Measurements from ENCODE around the gene GULP1. TPM values are rescaled to one million over a fixed set of nuclear protein-coding genes. Genes with fewer than 3 reads are reported as not detected.

Gene GULP1
- total and polyA plus RNA-seq, 12 donors = 5.8 to 122 (median 51.5) TPM

GRCh38 chr2:188524519-188525113 is 232.9 kb downstream of the GULP1 start:
- Histone ChIP-seq H3K27ac (no peak overlapping the region), H3K36me3 (replicated peaks in 1 of 2) (no peaks in the 10 kb centered on the region), H3K27me3 (no peaks in the 10 kb centered on the region), H3K4me1 (replicated peaks in 1 of 2) (peaks cover 0 to 16% of the 10 kb centered on the region in 2 donors), H3K9me3 (replicated peaks in 1 of 3) (no peaks in the 10 kb centered on the region), H3K4me3 (no peak overlapping the region)
- DNase-seq = peak in 4 of 7 donors; percentile 21 to 38 (median 27)
- 2 to 5% (median 4%) methylated on average over 2 of the region's 2 CpGs for WGBS, 4 donors
- intact Hi-C loops (cut with DNase I) = no loop called here
- TF ChIP-seq, protein P1, sequence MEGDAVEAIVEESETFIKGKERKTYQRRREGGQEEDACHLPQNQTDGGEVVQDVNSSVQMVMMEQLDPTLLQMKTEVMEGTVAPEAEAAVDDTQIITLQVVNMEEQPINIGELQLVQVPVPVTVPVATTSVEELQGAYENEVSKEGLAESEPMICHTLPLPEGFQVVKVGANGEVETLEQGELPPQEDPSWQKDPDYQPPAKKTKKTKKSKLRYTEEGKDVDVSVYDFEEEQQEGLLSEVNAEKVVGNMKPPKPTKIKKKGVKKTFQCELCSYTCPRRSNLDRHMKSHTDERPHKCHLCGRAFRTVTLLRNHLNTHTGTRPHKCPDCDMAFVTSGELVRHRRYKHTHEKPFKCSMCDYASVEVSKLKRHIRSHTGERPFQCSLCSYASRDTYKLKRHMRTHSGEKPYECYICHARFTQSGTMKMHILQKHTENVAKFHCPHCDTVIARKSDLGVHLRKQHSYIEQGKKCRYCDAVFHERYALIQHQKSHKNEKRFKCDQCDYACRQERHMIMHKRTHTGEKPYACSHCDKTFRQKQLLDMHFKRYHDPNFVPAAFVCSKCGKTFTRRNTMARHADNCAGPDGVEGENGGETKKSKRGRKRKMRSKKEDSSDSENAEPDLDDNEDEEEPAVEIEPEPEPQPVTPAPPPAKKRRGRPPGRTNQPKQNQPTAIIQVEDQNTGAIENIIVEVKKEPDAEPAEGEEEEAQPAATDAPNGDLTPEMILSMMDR (IDR thresholded peaks at IDR 0.05) = peak; percentile 39 to 91 (median 74)
- no peak for TF ChIP-seq POLR2A (IDR thresholded peaks at IDR 0.05)

DNA sequence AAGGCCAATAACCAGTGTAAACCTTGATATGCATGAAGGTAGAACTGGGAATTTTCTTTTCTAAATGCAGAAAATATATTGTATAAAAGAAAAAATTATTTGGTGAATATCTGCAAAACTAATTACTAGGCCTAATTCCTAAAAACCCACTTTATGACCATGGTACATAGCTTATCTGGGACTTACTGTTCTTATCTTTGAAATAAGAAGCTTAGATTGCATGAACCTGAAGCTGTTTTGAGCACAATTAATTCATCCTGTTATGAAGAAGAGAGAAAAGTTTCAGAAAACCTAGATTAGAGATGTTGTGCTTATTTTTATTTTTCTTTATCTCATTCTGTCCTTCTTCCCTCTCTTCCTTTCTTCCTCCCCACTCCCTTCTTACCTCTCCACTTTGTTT is 235.0 kb downstream of the GULP1 start:
- Histone ChIP-seq H3K4me1 (replicated peaks in 1 of 2) (peaks cover 0 to 16% of the 10 kb centered on the region in 2 donors), H3K27ac (peak overlapping the region in 1 of 5 donors; percentile 40), H3K36me3 (replicated peaks in 1 of 2) (no peaks in the 10 kb centered on the region), H3K9me3 (replicated peaks in 1 of 3) (no peaks in the 10 kb centered on the region), H3K27me3 (no peaks in the 10 kb centered on the region), H3K4me3 (no peak overlapping the region)
- no peak for DNase-seq
- TF ChIP-seq POLR2A (IDR thresholded peaks at IDR 0.05) = no peak
- TF ChIP-seq, protein P1 (IDR thresholded peaks at IDR 0.05) = no peak
- intact Hi-C loops (cut with DNase I) = no loop called here

DNA sequence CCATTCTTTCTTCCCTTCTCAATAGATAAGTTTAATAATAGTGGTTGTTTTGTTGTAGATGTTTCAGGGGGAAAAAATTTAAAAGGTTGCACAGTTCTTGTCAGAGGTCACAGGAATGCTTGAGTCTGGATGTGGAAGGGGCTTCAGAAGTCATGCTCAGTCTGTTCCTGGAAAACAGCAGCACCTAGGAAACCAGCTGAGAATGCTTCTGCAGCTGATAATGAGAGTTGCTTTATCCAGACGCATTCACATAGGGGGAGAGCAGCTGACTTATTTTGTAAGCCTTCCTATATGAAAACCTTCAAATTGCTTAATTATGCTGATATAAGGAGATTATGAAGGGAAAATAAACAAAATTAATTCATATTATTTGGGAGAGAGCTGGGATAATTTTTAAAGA is 235.5 kb downstream of the GULP1 start:
- Histone ChIP-seq H3K4me3 (peak overlapping the region in 1 of 4 donors; percentile 17), H3K27me3 (no peaks in the 10 kb centered on the region), H3K27ac (peak overlapping the region in 1 of 5 donors; percentile 0), H3K4me1 (replicated peaks in 1 of 2) (peaks cover 0 to 16% of the 10 kb centered on the region in 2 donors), H3K36me3 (replicated peaks in 1 of 2) (no peaks in the 10 kb centered on the region), H3K9me3 (replicated peaks in 1 of 3) (no peaks in the 10 kb centered on the region)
- WGBS, 4 donors = 50 to 71% (median 66%) methylated on average over 1 of the region's 1 CpG
- intact Hi-C loops (cut with DNase I) = no loop called here
- DNase-seq = no peak
- TF ChIP-seq POLR2A (IDR thresholded peaks at IDR 0.05) = no peak
- TF ChIP-seq, protein P1 (IDR thresholded peaks at IDR 0.05) = no peak

DNA sequence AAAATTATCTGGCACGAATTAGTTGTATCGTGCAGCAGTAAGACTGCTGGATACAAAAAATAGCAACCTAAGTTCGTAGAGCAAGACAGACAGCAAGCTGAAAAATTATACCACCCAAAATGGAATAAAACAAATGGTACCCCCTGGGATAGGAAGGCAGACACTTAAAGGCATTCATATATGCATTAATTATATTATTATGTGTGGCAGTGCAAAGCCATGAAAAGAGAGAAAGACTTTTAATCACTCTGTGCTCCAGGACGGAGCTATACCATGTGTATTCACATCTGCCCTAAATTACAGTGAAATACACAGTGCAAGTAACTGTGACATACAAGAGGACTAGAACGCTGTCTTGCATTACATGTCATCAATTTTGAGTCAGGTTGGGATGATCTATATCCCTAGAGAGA is 235.9 kb downstream of the GULP1 start:
- Histone ChIP-seq H3K27ac (no peak overlapping the region), H3K9me3 (replicated peaks in 1 of 3) (no peaks in the 10 kb centered on the region), H3K4me3 (peak overlapping the region in 1 of 4 donors; percentile 17), H3K36me3 (replicated peaks in 1 of 2) (no peaks in the 10 kb centered on the region), H3K27me3 (no peaks in the 10 kb centered on the region), H3K4me1 (replicated peaks in 1 of 2) (peaks cover 0 to 16% of the 10 kb centered on the region in 2 donors)
- no peak for TF ChIP-seq POLR2A (IDR thresholded peaks at IDR 0.05)
- TF ChIP-seq, protein P1 (IDR thresholded peaks at IDR 0.05) = no peak
- intact Hi-C loops (cut with DNase I) = no loop called here
- 73 to 78% (median 75%) methylated on average over 5 of the region's 5 CpGs for WGBS, 4 donors
- no peak for DNase-seq

Data from adrenal gland (tissue), 12 donors.